Inflammatory macrophage treated with lipopolysaccharide for 4 hours (primary cell): Measurements from ENCODE around the gene PTPRQ.
"Not testable (repeated sequence)": the region's sequence is repeated elsewhere in the genome, so short reads cannot be mapped to it uniquely, and the experiment has no call there.

Source experiments
- DNase-seq: peaks from one replicate; pipeline ENCODE4 v3.0.0-alpha.2; 2020

Gene PTPRQ, protein sequence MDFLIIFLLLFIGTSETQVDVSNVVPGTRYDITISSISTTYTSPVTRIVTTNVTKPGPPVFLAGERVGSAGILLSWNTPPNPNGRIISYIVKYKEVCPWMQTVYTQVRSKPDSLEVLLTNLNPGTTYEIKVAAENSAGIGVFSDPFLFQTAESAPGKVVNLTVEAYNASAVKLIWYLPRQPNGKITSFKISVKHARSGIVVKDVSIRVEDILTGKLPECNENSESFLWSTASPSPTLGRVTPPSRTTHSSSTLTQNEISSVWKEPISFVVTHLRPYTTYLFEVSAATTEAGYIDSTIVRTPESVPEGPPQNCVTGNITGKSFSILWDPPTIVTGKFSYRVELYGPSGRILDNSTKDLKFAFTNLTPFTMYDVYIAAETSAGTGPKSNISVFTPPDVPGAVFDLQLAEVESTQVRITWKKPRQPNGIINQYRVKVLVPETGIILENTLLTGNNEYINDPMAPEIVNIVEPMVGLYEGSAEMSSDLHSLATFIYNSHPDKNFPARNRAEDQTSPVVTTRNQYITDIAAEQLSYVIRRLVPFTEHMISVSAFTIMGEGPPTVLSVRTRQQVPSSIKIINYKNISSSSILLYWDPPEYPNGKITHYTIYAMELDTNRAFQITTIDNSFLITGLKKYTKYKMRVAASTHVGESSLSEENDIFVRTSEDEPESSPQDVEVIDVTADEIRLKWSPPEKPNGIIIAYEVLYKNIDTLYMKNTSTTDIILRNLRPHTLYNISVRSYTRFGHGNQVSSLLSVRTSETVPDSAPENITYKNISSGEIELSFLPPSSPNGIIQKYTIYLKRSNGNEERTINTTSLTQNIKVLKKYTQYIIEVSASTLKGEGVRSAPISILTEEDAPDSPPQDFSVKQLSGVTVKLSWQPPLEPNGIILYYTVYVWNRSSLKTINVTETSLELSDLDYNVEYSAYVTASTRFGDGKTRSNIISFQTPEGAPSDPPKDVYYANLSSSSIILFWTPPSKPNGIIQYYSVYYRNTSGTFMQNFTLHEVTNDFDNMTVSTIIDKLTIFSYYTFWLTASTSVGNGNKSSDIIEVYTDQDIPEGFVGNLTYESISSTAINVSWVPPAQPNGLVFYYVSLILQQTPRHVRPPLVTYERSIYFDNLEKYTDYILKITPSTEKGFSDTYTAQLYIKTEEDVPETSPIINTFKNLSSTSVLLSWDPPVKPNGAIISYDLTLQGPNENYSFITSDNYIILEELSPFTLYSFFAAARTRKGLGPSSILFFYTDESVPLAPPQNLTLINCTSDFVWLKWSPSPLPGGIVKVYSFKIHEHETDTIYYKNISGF (N-terminal part only)

DNA sequence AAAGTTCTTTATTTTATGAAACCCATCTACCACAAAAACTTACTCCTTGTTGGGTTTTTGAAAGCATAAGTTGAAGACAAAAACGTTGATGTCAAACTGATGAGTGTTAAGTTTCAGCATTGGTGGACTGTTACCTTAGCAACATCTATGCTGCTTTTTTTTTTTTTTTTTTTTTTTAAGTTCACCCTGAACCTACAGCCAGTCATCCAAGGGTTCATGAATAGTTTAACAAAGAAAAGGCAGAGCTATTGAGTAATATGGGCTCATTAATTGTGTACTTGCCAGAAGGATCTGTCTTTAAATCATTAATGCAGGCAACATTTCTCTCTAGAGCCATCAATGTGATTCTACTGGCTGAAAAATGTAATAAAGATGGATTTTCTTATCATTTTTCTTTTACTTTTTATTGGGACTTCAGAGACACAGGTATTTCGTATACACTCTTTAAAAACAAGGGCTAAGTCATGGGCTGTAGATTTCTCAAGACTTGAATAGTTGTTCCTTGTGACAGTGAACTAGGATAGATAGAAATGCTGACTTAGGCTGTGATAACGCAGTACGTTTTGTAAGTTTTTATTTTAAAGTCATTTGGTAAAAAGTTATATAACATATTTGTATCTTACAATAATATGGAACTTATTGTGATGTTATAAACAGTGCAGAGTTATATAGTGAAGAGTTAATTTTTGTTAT, at the start of gene PTPRQ:
PTPRQ (plus strand) TSS at position 262 of the 693 bp plus-strand sequence; CDS start at position 373, 111 bp downstream.
- DNase-seq, result no peak

DNA sequence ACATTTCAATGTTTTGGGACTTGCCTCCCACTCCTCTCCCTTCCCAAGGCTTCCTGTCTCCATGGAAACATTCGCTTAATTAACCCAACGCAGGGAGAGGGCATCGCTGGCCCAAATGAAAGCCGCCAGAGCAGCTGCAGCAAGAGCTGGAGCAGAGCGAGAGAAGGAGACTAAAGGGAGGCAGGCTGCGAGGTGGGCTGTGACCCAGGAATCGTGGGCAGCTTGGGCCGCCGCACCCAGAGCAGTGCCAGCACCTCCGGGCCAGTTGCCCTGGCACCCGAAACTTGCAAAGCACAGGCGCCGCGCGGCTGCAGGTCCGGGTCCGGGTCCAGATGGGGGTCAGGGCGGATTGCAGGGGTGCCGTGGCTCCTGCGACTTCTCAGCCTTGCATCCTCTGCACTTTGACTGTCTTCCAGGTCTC, 43.5 kb upstream of the PTPRQ start:
- no peak for DNase-seq

DNA sequence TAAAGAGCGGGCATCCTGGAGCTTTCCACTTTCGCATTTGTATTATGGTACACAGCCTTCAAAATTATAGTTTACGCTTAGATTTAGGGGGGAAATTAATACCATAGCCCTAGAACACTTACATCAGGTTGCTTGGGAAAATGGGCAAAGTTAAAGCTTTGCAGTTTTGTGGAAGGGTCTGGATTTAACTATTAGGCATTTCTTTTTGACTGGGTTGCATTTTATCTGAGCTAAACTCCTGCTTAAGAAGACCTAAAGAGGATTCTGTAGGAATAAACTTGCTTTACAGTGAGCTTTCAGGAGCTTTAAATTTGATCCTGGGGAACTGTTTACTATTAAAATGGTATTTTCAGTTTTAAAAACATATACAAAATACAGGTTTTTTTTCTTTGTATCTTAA, 42.8 kb upstream of the PTPRQ start:
- no peak for DNase-seq

GRCh38 chr12:80404629-80405028, 39.4 kb upstream of the PTPRQ start:
- DNase-seq, result no peak

GRCh38 chr12:80406253-80406652, 37.8 kb upstream of the PTPRQ start:
- no peak for DNase-seq

GRCh38 chr12:80411787-80412186, 32.2 kb upstream of the PTPRQ start:
- no peak for DNase-seq

GRCh38 chr12:80412343-80412953, 31.6 kb upstream of the PTPRQ start:
- DNase-seq, result peak; percentile 38

DNA sequence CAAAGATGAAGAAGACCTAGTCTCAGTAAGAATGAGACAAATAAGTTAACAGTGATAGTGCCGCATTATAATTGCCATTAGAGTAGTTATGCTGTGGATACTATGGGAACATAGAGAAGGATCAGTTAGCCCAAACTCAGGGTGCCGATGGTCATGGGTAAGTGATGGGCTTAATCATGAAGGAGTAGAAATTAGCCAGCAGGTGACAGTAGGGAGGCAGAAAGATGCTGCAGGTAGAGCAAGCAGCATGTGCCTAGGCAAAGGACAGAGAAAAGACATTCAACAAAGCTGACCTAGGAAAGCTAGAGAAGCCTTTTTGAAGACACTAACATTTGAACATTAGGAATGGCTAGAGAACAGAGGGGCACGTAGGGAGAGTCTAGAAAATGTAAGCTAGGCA, 30.6 kb upstream of the PTPRQ start:
- no peak for DNase-seq

DNA sequence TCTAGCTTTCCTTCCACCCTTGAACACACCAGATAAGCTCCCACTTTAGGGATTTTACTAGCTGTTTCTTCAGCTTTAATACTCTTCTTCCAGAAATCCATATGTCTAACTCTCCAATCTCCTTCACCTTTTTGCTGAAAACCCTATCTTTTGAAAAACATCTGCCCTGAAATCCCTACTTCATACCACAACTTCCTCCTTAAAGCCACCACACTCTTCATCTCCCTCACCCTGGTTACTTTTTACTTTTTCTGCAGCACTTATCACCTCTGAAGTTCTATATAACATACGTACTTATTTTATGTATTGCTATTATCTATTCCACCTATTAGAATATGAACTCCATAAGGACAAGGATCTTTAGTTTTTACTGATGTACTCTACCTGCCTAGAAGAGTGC, 28.6 kb upstream of the PTPRQ start:
- DNase-seq, result no peak

GRCh38 chr12:80419644-80420043, 24.4 kb upstream of the PTPRQ start:
- DNase-seq, result no peak

DNA sequence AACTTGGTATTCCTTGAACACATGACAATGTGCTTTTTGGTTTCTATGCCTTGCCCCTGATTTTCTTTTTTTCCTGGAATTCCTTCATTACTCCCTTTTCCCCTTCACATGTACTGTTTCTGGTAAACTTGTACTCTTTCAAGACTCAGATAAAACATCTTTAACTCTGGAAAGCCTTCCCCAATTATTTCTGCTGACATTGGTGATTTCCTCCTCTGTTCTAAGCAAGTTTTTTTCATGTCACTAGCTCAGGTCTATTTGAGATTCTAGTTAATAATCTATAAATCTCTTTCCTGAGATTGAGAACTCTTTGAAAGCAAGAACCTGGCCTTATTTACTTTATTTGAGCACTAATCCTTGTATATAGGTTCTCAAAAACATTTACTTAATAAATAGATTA, 24.0 kb upstream of the PTPRQ start:
- DNase-seq, result no peak

DNA sequence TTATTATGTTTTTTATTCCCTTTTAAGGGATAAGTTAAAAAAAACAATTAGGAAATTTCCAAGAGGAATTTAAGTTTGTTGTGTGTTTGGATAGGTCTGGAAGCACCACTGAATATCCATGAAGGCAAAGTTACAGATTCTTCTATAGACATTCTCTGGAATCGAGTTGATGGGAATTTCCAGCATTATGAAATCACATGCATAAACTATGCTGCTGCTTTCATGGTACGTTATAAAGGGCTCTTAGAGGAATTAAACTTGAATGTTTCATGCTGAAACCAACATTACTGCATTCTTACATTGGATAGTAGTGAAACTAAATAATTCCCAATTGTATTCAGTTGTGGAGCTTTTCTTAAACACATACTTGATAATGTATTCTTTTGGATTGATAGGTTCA, 21.5 kb upstream of the PTPRQ start:
- DNase-seq, result no peak

GRCh38 chr12:80432061-80432460, 12.0 kb upstream of the PTPRQ start:
- DNase-seq, result no peak

- no peak for DNase-seq
Measured at GRCh38 chr12:80441921-80442320, 2.1 kb upstream of the PTPRQ start.

GRCh38 chr12:80442426-80443222, 1.4 kb upstream of the PTPRQ start:
- DNase-seq, result no peak

DNA sequence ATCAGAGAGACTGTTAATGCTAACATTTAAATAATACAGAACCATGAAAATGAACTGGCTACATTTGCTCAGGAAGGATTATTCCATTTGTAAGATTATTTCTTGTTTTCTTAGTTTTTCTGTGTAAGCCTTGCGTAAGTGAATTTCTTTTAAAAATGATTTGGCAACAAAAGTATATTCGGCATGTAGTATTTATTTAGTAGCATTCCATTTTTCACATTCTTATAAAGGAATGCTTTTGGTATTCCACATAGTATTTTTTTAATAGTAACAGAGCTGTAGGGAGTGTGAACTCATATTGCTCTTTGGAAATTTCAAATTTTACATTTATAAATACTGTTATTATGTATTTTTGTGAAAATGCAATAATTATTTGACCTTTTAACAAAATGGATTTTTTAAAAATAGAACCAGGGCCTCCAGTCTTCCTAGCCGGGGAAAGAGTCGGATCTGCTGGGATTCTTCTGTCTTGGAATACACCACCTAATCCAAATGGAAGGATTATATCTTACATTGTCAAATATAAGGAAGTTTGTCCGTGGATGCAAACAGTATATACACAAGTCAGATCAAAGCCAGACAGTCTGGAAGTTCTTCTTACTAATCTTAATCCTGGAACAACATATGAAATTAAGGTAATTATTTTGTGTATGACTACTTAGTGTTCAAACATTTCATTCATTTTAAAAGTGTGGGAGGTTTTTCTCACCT, 1.2 kb downstream of the PTPRQ start:
- no peak for DNase-seq

GRCh38 chr12:80456513-80456912, 12.5 kb downstream of the PTPRQ start:
- no peak for DNase-seq

GRCh38 chr12:80460972-80461371, 16.9 kb downstream of the PTPRQ start:
- no peak for DNase-seq

DNA sequence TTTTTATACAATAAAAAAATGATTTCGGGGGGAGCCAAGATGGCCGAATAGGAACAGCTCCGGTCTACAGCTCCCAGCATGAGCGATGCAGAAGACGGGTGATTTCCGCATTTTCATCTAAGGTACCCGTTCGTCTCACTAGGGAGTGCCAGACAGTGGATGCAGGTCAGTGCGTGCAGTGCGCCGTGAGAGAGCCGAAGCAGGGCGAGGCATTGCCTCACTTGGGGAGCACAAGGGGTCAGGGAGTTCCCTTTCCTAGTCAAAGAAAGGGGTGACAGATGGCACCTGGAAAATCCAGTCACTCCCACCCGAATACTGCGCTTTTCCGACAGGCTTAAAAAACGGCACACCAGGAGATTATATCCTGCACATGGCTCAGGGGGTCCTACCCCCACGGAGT, 17.8 kb downstream of the PTPRQ start:
- DNase-seq, result not testable (repeated sequence)

DNA sequence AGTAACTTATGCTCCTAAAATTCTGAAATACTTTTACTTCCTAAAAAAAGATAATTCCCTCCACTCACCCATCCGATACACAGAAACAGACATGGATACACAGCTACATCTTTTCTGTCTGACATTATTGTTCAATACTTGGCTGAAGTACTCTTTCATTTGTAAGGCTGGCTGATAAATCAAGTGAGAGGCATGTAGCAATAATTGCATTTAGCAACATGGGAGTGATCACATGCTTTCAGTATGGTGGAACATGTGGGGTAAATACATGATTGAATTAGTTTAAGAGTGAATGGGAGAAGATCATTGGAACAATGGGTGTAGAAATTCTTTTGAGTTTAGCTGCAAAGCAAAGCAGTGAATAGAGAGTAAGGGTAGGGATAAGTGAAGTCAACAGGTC, 25.6 kb downstream of the PTPRQ start:
- no peak for DNase-seq
